Endothelial cell (in vitro differentiated cells): ENCODE data around the gene TMEM89. TPM values are rescaled to one million over a fixed set of nuclear protein-coding genes. Genes with fewer than 3 reads are reported as not detected.

ENCODE experiments used
- DNase-seq: peaks from one replicate; pipeline ENCODE4 v3.0.0; 2021; ENCODE audit warnings: low spot score
- H3K27ac Mint-ChIP-seq: one replicate; pipeline ENCODE4 v1.8.0; 2021; ENCODE audit warnings: mixed read lengths, inconsistent platforms; ENCODE audit not compliant: unreplicated experiment
- H3K27me3 Mint-ChIP-seq: one replicate; pipeline ENCODE4 v1.8.0; 2021; ENCODE audit warnings: mild to moderate bottlenecking, moderate library complexity, mixed read lengths, inconsistent platforms; ENCODE audit not compliant: unreplicated experiment
- H3K36me3 Mint-ChIP-seq: one replicate; pipeline ENCODE4 v1.8.0; 2021; ENCODE audit warnings: mild to moderate bottlenecking, low read depth, mixed read lengths, inconsistent platforms; ENCODE audit not compliant: unreplicated experiment
- H3K4me1 Mint-ChIP-seq: one replicate; pipeline ENCODE4 v1.8.0; 2021; ENCODE audit warnings: mild to moderate bottlenecking, mixed read lengths, inconsistent platforms; ENCODE audit not compliant: unreplicated experiment
- H3K4me3 Mint-ChIP-seq: one replicate; pipeline ENCODE4 v1.8.0; 2021; ENCODE audit warnings: mild to moderate bottlenecking, mixed read lengths, inconsistent platforms; ENCODE audit not compliant: unreplicated experiment
- H3K9me3 Mint-ChIP-seq: one replicate; pipeline ENCODE4 v1.8.0; 2021; ENCODE audit warnings: mixed read lengths, inconsistent platforms; ENCODE audit not compliant: unreplicated experiment
- total RNA-seq: library from RNA; stranded (reverse); fragmentation: NEBNext Ultra II Directional; extraction: Animal tissue kit (Norgen Biotek cat#: 25700); gene quantifications from one replicate; pipeline ENCODE4 v1.2.1, GENCODE V29; 2021; ENCODE audit not compliant: unreplicated experiment
- TF ChIP-seq, protein P1 (sequence below): fragments of 200-600 bp; sonication (generic); IDR thresholded peaks from one replicate; pipeline ENCODE4 v1.5.0; 2021; ENCODE audit warnings: antibody characterized with exemption; ENCODE audit not compliant: unreplicated experiment

TMEM89 gene
- total RNA-seq, 1 donor from 2014 or later: 0.44 TPM

DNA sequence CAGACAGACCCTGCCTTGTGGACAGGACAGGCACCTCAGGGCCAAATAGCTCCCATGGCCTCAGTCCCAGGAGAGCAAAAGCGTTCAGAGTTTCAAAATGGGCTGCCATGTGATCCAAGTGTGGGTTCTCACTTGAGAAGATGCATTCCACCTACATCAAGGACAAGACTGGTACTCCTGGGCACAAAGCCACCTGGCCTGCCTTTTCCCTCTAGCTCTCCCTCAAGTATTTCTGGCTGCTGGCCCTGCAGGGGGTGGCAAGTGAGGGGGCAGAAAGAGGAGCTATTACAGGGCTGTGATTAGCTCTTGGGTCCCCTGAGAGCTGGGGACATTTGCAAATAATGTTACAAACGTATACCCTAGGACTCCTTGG is 20.0 kb downstream of the TMEM89 start:
- H3K4me1 Mint-ChIP-seq: no peaks in the 10 kb centered on the region
- peaks cover 37% of the 10 kb centered on the region for H3K36me3 Mint-ChIP-seq
- H3K27me3 Mint-ChIP-seq: peaks cover 5% of the 10 kb centered on the region
- no peak overlapping the region for H3K27ac Mint-ChIP-seq
- H3K4me3 Mint-ChIP-seq: no peak overlapping the region
- DNase-seq: no peak
- no peaks in the 10 kb centered on the region for H3K9me3 Mint-ChIP-seq
- TF ChIP-seq, protein P1, sequence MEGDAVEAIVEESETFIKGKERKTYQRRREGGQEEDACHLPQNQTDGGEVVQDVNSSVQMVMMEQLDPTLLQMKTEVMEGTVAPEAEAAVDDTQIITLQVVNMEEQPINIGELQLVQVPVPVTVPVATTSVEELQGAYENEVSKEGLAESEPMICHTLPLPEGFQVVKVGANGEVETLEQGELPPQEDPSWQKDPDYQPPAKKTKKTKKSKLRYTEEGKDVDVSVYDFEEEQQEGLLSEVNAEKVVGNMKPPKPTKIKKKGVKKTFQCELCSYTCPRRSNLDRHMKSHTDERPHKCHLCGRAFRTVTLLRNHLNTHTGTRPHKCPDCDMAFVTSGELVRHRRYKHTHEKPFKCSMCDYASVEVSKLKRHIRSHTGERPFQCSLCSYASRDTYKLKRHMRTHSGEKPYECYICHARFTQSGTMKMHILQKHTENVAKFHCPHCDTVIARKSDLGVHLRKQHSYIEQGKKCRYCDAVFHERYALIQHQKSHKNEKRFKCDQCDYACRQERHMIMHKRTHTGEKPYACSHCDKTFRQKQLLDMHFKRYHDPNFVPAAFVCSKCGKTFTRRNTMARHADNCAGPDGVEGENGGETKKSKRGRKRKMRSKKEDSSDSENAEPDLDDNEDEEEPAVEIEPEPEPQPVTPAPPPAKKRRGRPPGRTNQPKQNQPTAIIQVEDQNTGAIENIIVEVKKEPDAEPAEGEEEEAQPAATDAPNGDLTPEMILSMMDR: no peak

DNA sequence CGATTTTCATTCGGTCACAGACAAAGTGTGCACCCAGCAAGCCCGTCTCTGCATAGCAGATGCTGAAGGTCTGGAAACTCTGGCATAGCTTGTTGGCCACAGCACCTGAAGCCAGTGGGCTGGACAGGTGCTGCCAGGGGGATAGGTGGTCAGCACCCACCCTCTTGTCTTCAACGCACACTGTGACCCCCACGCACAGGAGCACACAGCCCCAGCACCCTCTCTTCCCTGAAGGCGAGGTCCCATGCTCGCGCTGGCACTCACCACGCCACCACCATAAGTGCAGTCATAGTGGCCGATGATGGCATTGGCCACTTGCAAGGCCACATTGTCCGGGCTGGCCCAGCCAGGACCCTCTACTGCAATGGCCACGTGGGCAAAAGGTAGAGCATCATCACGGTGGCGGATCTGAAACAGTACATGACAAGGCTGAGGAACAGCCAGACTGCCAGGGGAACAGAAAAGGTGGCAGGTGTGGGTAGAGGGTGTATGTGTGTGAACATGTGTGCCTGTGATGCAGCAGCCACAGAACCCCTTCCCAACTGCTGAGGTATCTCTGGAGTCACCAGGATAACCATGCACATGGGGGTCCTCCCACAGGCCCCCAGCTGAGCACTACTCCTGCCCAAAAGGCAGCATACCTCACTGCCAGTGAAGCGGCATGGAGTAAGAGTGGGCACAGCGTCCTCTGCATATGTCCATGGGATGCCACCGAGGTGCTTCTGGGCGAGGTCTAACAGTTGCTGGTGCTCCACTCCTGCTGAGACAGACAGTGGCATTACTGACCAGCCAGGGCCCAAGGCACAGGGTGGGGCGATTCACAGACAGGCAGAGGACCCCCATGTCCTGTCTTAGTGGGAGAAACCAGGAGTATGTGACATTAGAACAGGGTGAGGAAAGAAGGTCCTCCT is 20.6 kb downstream of the TMEM89 start:
- H3K27ac Mint-ChIP-seq: no peak overlapping the region
- H3K9me3 Mint-ChIP-seq: no peaks in the 10 kb centered on the region
- TF ChIP-seq, protein P1: no peak
- DNase-seq: no peak
- H3K4me1 Mint-ChIP-seq: no peaks in the 10 kb centered on the region
- H3K4me3 Mint-ChIP-seq: peak overlapping the region; percentile 15
- H3K36me3 Mint-ChIP-seq: peaks cover 35% of the 10 kb centered on the region
- H3K27me3 Mint-ChIP-seq: peaks cover 5% of the 10 kb centered on the region

DNA sequence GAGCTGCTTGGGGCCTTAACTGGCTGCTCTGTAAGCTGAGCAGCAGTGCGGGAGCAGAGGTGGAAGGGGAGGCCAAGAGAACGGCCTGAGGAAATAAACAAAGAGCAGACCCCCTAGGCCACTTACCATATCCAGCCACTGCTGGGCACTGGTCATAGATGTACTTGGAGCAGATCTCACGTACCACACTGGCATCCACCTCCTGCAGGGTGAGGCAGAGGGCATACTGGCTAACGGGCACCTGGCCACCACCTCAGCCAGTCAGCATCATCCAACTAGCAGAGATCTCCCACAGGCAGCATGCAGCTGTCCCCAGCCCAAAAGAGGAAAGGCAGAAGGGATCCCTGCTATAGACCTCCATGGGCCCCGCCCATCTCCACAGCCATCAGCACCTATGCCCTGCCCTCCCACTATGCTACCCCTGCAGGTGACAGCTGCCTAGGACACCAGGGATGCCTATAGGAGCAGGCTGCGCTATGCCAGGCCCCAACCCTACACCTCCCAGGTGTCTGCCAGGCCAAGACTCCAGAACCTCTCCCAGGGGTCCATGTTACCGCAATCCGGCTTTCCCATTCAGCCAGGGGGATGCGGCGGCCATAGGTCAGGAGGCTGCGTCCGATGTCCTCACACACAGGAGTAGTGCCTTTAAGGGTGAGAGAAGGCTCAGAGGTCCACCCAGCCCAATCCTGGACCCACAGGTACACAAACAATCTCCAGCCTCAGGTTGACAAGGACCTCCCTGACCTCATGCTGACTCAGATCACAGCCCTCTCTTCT is 21.9 kb downstream of the TMEM89 start:
- Mint-ChIP-seq H3K27me3 (peaks cover 5% of the 10 kb centered on the region), H3K36me3 (peaks cover 26% of the 10 kb centered on the region), H3K4me3 (no peak overlapping the region), H3K9me3 (no peaks in the 10 kb centered on the region), H3K4me1 (no peaks in the 10 kb centered on the region), H3K27ac (no peak overlapping the region)
- TF ChIP-seq, protein P1: no peak
- DNase-seq: no peak

DNA sequence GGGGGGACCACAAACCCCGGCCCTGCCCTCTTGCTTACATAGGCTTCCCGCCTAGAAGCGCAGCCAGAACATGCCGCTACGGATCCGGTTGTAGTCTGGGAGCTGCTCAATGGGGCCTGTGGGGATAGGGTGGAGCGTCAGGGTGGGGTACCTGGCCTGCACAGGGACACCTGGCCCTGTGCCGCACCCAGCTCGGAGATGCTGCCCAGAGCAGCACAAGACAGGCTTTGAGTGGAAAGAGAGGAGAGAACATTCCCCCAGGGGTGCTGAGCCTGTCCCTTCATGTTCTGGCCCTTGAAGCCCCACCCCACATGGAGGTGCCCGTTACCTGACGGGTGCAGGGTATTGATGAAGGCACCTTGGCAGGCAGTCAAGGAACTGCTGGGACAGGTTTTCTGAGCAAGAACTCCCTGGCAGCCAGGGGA is 22.5 kb downstream of the TMEM89 start:
- Mint-ChIP-seq H3K27ac (no peak overlapping the region), H3K4me3 (no peak overlapping the region), H3K36me3 (peaks cover 19% of the 10 kb centered on the region), H3K9me3 (no peaks in the 10 kb centered on the region), H3K27me3 (peaks cover 5% of the 10 kb centered on the region), H3K4me1 (no peaks in the 10 kb centered on the region)
- no peak for DNase-seq
- TF ChIP-seq, protein P1: no peak
